CD4-positive, alpha-beta T cell treated with Interleukin-6 at 100 ng/mL for 8 hours (primary cell): Measurements from ENCODE around the gene ARMC9.
"Not testable (repeated sequence)": the region's sequence is repeated elsewhere in the genome, so short reads cannot be mapped to it uniquely, and the experiment has no call there.

ENCODE experiments used
- DNase-seq: peaks from one replicate; pipeline ENCODE4 v3.0.0-alpha.2; 2020; ENCODE audit warnings: mixed read lengths, low spot score

ARMC9 gene

GRCh38 chr2:231287696-231288095 lies 89.3 kb downstream of the ARMC9 start:
- DNase-seq: no peak

- no peak for DNase-seq
These were observed 90.2 kb downstream of the ARMC9 start for GRCh38 chr2:231288590-231288989.

- no peak for DNase-seq
These were observed 92.0 kb downstream of the ARMC9 start for GRCh38 chr2:231290321-231291015.

DNA sequence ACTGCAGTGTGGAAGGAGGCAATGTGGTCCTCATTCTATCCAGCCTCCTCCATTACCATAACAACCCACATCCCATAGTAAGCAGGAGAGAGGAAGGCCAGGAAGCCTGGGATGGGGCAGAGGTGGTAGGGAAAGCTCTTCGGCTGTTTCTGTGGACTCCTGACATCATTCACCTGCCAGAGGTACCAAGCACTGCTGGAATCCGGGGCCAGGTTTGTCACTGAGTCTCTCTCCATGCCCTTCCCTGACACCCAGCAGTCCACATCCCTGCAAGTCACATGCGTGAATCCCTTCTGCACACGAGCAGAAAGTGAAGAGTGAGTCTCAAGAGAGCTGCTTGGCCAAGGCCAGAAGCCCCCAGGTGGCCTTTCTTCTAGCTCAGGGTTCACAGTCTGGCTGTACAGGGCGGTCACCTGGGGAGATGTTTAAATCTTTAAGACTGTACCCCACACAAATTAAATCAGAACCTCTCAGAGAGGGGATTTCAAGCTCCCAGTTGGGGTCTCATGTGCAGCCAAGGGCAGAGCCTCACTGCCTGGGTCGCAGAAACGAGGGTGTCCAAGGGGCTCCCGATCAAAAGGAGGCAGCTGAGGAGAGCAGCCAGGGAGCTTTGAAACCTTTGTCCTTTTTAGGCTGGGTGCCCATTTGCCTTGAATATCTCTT lies 94.2 kb downstream of the ARMC9 start:
- no peak for DNase-seq

DNA sequence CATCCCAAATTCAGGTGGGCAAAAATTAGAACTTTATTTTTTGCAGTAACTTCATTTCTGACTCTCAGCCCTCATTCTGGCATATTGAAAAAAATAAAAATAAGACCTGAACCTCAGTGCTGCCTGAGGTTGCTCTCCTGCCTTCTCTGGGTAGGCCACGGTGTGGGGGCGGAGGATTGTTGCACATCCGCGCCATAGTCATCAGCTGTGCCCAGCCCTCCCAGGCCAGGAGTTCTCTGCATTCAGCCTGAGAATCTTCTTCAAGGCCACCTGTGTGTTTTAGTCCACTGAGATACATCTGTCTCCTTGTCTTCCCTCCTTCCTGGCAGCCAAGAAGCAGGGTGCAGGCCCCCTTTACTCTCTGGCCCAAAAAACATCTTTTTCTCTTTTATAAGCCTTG lies 94.7 kb downstream of the ARMC9 start:
- no peak for DNase-seq

DNA sequence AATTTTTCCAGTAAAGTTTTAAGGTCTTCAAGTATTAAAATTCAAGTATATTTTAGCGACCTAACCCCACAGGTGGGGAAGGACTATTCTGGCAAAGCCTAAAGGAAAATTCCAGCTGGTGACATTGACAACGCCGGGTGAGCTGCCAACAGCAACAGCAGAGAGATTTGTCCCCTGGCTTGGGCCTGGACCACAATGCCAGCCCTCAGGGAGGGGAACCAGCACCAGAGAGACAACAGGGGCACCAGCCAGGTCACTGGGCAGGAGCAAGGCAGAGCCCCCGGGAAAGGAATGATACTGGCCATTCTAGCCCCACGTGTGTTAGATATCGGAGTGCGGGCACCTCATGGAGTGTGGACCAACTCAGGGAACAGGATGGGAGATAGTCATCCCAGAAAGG lies 95.7 kb downstream of the ARMC9 start:
- DNase-seq: no peak

- no peak for DNase-seq
These were observed 96.3 kb downstream of the ARMC9 start for GRCh38 chr2:231294571-231295362.

- no peak for DNase-seq
These were observed 96.9 kb downstream of the ARMC9 start for GRCh38 chr2:231295363-231295655.

DNA sequence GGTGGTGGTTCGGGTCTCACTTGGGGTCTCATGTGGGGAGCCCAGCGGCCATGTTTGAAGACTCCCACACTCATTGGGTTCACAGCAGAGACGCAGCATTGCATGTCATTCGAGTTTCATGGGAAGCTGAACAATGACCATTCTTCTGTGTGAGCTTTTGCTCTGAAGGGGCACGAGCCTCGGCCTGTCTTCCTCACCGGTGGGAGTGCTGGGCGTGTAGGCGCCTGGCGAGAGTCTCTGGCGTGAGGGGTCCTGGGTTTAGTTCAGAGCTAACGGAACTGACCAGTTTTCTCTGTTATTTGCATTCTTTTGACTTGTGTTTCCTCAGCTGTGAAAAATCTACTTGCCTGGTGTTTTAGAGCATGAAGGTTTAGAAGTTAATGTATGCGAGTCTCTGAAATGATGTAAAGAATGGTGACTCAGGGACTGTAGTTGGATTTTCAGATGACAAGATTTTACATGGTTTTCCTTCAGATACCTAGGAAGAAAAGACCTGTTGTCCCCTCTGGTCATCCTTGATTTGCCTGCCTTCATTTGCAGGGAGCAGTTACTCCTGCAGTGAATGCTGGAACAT lies 98.1 kb downstream of the ARMC9 start:
- no peak for DNase-seq

DNA sequence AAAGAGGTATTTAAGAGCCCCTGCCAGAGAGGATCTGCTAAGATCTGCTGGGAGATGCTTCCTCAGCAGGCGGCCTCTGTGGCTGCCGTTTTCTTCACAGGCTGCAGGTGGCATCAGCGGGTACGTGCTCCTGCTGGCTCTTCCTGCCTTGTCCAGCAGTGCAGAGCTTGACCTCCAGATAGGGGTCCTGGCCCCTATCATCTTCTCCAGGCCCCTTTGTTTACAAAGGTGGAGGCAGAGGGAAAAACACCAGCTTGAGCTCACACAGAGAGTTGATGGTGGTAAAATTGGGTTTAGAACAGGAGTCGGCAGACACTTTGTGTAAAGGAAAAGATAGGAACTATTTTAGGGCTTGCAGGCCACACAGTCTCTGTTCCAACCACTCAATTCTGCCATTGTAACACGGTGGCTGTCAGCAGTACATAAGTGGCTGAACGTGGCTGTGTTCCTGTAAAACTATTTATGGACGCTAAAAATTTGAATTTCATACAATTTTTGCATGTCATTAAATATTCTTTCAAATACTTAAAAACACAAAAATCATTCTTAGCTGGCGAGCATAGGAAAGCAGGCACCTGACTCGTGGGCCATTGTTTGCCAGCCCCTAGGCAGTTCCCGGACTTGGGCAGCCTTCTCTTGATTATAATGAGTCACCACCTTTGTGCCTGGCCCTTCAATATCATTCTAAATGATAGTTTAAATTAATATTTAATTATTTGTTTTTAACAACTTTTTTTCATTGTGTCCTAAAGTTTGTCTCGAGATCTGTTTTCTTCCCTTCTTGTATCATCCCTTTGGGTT lies 98.9 kb downstream of the ARMC9 start:
- no peak for DNase-seq

DNA sequence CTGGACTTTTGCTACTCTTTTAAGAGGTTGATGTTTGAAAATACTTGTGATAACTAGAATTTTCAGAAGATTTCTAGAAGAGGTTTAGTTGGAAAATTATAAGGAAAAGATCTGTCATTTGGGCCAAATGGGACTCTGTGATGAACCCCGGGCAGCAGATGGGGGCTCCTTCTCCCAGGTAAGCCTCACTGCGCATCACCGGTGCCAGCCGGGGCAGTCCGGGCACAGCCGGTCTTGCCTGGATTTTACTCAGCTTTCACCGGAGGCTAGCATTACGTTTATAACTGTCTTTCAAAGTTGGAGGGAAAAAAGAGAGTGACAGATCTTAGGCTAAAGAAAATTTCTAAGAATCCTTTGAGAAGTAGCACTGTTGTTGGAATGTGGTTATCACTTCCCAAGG lies 99.7 kb downstream of the ARMC9 start:
- DNase-seq: no peak

GRCh38 chr2:231299267-231299666 lies 100.8 kb downstream of the ARMC9 start:
- DNase-seq: no peak

DNA sequence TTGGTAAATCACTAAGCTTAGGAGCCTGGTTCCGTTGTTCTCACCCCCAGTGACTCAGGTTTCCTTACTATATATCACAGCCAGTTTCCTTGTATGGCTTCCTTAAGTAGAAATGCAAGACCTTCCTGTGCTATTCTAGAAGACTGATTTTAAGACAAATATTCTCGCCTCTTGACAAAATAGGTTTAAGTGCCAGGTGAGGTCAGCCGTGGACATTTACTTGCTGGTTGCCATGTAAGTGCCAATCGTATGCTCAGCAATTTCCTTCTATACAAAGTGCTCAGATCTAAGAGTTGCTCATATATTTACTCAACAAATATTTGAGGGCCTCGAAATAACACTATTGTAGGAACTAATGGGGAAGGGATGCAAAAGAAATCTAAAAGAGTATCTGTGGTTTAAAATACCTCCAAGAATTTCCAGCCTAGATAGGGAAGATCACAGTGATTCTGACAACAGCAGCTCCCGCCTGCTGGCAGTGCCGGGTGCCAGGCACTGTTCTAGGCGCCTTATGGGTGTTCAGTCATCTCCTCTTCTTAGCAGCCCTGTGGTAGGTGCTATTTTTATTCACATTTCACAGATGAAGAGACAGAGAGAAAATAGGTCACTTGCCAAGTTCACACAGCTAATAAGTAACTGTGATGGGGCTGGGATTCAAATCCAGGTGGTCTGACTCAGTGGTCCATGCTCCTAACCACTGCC lies 101.7 kb downstream of the ARMC9 start:
- no peak for DNase-seq

DNA sequence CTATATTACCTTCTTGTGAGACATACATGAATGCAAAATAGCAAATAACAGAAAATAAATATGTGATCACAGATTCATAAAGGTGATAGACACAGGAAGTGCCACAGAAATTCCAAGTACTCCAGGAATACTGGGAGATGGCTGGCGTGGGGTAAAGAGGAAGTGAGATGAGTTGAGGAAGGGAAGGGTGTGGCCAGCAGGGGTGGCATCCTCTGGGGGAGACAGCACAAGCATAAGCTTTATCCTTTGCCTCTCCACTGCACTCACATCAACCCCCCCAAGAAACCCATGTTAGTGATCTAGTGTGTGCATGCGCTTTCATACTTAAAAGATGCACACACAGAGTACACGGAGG lies 102.3 kb downstream of the ARMC9 start:
- DNase-seq: no peak

- DNase-seq: not testable (repeated sequence)
These were observed 105.8 kb downstream of the ARMC9 start for GRCh38 chr2:231304259-231304658.

DNA sequence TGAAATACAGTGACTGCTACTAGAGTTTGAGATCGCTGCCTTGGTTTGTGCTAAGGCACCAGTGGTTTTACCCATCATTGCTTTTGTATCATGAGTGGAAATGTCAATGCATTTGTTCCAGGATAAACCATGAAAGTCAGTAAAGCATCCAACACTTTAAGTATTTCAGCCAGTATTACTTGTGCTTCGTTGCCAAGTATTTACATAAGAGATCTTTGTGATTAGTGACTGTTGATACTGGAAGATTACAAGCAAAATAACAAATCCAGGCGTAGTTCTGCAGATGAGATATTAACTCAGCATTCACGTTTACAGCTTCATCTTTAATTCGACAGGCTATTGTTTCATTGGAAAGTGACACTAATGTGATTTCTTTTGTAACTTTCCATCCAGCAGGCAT lies 106.8 kb downstream of the ARMC9 start:
- DNase-seq: no peak

- DNase-seq: no peak
These were observed 108.5 kb downstream of the ARMC9 start for GRCh38 chr2:231306791-231307393.

- DNase-seq: no peak
These were observed 109.8 kb downstream of the ARMC9 start for GRCh38 chr2:231308219-231308618.

- DNase-seq: no peak
These were observed 110.4 kb downstream of the ARMC9 start for GRCh38 chr2:231308631-231309428.

GRCh38 chr2:231312066-231312465 lies 113.6 kb downstream of the ARMC9 start:
- no peak for DNase-seq
